K562 (cell line): ENCODE results near the gene CCDC124. TPM values are rescaled to one million over a fixed set of nuclear protein-coding genes. Genes with fewer than 3 reads are reported as not detected.

Experiments used
- MEF2D ChIP-seq: conservative IDR thresholded peaks from 2 replicates; pipeline ENCODE4 v1.6.1; 2016; ENCODE audit warnings: low read depth, missing genetic modification characterization, missing compliant biosample characterization
- NR4A1 ChIP-seq, 2 experiments: fragments of 250-450 bp in 1 of 2; fragments of 450-650 bp in 1 of 2; sonication (Bioruptor Pico) in 1 of 2; IDR thresholded peaks; 2 replicates each; pipeline versions ENCODE4 v1.4.0 to v1.6.1; 2016 to 2020; ENCODE audit warnings: mild to moderate bottlenecking in 2 of 2, missing compliant biosample characterization in 1 of 2, missing genetic modification characterization in 1 of 2, moderate library complexity in 1 of 2
- SPI1 ChIP-seq: IDR thresholded peaks from 2 replicates; pipeline ENCODE4 v1.6.1; 2011; ENCODE audit warnings: low read depth, low read length, control low read depth, borderline replicate concordance
- ZNF121 ChIP-seq: sonication (generic); formaldehyde crosslinking; conservative IDR thresholded peaks from 2 replicates; pipeline ENCODE4 v1.8.0; 2022; ENCODE audit warnings: missing genetic modification reagents
- polyA plus RNA-seq, 8 experiments: library from polyadenylated mRNA; depleted of rRNA in 4 of 8; stranded (reverse) in 5 of 8; unstranded in 3 of 8; fragments of >200 nt; fragmentation: Nextera tagmentation in 2 of 8; fragmentation: Illumina TruSeq in 1 of 8; extraction: Ambion mirVana in 2 of 8; extraction: Trizol in 1 of 8; gene quantifications; 2 replicates each; pipeline versions ENCODE4 v1.2.1 to v1.2.3, GENCODE V29; 2011 to 2014; ENCODE audit warnings: inconsistent platforms in 1 of 8, missing spikeins in 1 of 8
- total RNA-seq, 7 experiments: library from RNA; depleted of rRNA in 6 of 7; stranded (reverse); fragments of >200 nt in 6 of 7; fragmentation: Illumina TruSeq in 2 of 7; extraction: Trizol in 2 of 7; gene quantifications; 2 replicates each; pipeline versions ENCODE4 v1.2.1 to v1.2.3, GENCODE V29; 2011 to 2021; ENCODE audit warnings: low replicate concordance in 1 of 7
- TF ChIP-seq, protein P1 (sequence below): fragments of 200-600 bp; sonication (generic); IDR thresholded peaks from one replicate; pipeline ENCODE4 v1.6.1; 2012; ENCODE audit warnings: mild to moderate bottlenecking, low read depth, low read length, inconsistent platforms
- TF ChIP-seq, protein P2 (sequence below): sonication (generic); formaldehyde crosslinking; IDR thresholded peaks from 2 replicates; pipeline ENCODE4 v1.9.0; 2022; ENCODE audit warnings: mild to moderate bottlenecking, missing genetic modification reagents
- TF ChIP-seq, protein P3 (sequence below): fragments of 450-650 bp; IDR thresholded peaks from 2 replicates; pipeline ENCODE4 v1.6.1; 2014; ENCODE audit warnings: low read depth, mild to moderate bottlenecking, moderate library complexity, borderline replicate concordance
- TF ChIP-seq, protein P4 (sequence below): fragments of 250-450 bp; sonication (Bioruptor Pico); IDR thresholded peaks from 2 replicates; pipeline ENCODE4 v1.4.0; 2020; ENCODE audit warnings: mild to moderate bottlenecking, moderate library complexity

CCDC124 gene
- total and polyA plus RNA-seq, 9 of the 15 experiments (the other 6 are each of a cell fraction or from before 2014, with no cell fraction given) = 5.8 to 234 (median 40.1) TPM

DNA sequence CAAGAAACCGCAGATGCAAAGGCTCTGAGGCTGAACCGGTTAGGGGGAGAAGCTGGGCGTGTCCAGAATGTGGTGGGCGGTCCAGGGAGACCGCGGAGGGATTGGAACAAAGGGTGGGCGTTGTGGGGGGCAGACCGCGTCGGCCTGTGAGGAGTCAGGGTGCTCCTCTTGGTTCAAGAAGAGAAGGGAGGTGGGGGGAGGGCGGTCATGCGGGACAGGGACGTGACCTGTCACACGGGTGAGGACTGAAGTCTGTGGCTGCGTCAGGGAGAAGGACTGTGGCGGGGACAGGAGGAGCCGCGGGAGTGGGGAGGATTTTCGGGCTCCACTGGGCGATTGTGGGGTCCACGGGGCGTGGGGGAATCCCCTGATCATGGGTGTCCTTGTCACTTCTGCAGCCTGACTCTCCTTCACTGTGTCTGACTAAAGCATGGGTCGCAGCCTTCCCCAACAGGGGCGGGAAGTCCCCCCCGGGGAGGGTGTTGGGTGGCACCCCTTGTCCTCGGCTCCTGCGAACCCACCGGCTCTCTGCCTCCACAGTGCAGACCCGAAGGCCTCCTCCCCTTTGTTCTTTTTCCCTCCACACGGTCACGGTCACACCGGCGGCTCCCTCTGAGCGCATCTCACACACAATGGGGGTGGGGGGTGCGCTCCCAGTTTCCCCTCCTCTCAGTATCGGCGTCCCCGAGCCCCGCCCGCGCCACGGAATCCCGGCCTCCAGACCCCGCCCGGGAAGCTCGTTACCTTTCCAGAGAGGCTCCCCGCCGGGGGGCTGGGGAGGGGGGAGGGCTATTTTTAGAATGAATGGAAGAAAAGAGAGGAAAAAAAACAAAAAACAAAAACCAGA is 17.7 kb downstream of the CCDC124 start (continued):
- TF ChIP-seq, protein P1, sequence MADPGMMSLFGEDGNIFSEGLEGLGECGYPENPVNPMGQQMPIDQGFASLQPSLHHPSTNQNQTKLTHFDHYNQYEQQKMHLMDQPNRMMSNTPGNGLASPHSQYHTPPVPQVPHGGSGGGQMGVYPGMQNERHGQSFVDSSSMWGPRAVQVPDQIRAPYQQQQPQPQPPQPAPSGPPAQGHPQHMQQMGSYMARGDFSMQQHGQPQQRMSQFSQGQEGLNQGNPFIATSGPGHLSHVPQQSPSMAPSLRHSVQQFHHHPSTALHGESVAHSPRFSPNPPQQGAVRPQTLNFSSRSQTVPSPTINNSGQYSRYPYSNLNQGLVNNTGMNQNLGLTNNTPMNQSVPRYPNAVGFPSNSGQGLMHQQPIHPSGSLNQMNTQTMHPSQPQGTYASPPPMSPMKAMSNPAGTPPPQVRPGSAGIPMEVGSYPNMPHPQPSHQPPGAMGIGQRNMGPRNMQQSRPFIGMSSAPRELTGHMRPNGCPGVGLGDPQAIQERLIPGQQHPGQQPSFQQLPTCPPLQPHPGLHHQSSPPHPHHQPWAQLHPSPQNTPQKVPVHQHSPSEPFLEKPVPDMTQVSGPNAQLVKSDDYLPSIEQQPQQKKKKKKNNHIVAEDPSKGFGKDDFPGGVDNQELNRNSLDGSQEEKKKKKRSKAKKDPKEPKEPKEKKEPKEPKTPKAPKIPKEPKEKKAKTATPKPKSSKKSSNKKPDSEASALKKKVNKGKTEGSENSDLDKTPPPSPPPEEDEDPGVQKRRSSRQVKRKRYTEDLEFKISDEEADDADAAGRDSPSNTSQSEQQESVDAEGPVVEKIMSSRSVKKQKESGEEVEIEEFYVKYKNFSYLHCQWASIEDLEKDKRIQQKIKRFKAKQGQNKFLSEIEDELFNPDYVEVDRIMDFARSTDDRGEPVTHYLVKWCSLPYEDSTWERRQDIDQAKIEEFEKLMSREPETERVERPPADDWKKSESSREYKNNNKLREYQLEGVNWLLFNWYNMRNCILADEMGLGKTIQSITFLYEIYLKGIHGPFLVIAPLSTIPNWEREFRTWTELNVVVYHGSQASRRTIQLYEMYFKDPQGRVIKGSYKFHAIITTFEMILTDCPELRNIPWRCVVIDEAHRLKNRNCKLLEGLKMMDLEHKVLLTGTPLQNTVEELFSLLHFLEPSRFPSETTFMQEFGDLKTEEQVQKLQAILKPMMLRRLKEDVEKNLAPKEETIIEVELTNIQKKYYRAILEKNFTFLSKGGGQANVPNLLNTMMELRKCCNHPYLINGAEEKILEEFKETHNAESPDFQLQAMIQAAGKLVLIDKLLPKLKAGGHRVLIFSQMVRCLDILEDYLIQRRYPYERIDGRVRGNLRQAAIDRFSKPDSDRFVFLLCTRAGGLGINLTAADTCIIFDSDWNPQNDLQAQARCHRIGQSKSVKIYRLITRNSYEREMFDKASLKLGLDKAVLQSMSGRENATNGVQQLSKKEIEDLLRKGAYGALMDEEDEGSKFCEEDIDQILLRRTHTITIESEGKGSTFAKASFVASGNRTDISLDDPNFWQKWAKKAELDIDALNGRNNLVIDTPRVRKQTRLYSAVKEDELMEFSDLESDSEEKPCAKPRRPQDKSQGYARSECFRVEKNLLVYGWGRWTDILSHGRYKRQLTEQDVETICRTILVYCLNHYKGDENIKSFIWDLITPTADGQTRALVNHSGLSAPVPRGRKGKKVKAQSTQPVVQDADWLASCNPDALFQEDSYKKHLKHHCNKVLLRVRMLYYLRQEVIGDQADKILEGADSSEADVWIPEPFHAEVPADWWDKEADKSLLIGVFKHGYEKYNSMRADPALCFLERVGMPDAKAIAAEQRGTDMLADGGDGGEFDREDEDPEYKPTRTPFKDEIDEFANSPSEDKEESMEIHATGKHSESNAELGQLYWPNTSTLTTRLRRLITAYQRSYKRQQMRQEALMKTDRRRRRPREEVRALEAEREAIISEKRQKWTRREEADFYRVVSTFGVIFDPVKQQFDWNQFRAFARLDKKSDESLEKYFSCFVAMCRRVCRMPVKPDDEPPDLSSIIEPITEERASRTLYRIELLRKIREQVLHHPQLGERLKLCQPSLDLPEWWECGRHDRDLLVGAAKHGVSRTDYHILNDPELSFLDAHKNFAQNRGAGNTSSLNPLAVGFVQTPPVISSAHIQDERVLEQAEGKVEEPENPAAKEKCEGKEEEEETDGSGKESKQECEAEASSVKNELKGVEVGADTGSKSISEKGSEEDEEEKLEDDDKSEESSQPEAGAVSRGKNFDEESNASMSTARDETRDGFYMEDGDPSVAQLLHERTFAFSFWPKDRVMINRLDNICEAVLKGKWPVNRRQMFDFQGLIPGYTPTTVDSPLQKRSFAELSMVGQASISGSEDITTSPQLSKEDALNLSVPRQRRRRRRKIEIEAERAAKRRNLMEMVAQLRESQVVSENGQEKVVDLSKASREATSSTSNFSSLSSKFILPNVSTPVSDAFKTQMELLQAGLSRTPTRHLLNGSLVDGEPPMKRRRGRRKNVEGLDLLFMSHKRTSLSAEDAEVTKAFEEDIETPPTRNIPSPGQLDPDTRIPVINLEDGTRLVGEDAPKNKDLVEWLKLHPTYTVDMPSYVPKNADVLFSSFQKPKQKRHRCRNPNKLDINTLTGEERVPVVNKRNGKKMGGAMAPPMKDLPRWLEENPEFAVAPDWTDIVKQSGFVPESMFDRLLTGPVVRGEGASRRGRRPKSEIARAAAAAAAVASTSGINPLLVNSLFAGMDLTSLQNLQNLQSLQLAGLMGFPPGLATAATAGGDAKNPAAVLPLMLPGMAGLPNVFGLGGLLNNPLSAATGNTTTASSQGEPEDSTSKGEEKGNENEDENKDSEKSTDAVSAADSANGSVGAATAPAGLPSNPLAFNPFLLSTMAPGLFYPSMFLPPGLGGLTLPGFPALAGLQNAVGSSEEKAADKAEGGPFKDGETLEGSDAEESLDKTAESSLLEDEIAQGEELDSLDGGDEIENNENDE = no peak
- no peak for TF ChIP-seq ZNF121 (CRISPR knock-in tag)
- TF ChIP-seq, protein P2, sequence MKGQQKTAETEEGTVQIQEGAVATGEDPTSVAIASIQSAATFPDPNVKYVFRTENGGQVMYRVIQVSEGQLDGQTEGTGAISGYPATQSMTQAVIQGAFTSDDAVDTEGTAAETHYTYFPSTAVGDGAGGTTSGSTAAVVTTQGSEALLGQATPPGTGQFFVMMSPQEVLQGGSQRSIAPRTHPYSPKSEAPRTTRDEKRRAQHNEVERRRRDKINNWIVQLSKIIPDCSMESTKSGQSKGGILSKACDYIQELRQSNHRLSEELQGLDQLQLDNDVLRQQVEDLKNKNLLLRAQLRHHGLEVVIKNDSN (CRISPR knock-in tag) = no peak
- TF ChIP-seq, protein P3, sequence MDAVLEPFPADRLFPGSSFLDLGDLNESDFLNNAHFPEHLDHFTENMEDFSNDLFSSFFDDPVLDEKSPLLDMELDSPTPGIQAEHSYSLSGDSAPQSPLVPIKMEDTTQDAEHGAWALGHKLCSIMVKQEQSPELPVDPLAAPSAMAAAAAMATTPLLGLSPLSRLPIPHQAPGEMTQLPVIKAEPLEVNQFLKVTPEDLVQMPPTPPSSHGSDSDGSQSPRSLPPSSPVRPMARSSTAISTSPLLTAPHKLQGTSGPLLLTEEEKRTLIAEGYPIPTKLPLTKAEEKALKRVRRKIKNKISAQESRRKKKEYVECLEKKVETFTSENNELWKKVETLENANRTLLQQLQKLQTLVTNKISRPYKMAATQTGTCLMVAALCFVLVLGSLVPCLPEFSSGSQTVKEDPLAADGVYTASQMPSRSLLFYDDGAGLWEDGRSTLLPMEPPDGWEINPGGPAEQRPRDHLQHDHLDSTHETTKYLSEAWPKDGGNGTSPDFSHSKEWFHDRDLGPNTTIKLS = no peak
- peak; percentile 49 for TF ChIP-seq MEF2D
- no peak for TF ChIP-seq NR4A1 (CRISPR knock-in tag; IDR thresholded peaks at IDR 0.05)
- no peak for TF ChIP-seq NR4A1 (tag; IDR thresholded peaks at IDR 0.05)
- TF ChIP-seq, protein P4, sequence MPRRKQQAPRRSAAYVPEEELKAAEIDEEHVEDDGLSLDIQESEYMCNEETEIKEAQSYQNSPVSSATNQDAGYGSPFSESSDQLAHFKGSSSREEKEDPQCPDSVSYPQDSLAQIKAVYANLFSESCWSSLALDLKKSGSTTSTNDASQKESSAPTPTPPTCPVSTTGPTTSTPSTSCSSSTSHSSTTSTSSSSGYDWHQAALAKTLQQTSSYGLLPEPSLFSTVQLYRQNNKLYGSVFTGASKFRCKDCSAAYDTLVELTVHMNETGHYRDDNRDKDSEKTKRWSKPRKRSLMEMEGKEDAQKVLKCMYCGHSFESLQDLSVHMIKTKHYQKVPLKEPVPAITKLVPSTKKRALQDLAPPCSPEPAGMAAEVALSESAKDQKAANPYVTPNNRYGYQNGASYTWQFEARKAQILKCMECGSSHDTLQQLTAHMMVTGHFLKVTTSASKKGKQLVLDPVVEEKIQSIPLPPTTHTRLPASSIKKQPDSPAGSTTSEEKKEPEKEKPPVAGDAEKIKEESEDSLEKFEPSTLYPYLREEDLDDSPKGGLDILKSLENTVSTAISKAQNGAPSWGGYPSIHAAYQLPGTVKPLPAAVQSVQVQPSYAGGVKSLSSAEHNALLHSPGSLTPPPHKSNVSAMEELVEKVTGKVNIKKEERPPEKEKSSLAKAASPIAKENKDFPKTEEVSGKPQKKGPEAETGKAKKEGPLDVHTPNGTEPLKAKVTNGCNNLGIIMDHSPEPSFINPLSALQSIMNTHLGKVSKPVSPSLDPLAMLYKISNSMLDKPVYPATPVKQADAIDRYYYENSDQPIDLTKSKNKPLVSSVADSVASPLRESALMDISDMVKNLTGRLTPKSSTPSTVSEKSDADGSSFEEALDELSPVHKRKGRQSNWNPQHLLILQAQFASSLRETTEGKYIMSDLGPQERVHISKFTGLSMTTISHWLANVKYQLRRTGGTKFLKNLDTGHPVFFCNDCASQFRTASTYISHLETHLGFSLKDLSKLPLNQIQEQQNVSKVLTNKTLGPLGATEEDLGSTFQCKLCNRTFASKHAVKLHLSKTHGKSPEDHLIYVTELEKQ (CRISPR knock-in tag) = no peak
- no peak for TF ChIP-seq SPI1
